GM12872 (cell line): ENCODE measurements around the gene MLLT1.

Source experiments
- CTCF ChIP-seq: IDR thresholded peaks from 3 replicates; pipeline ENCODE4 v1.5.1; 2011; ENCODE audit warnings: low read depth, mild to moderate bottlenecking, low read length, moderate library complexity; ENCODE audit not compliant: insufficient read depth

The MLLT1 gene

GRCh38 chr19:6312018-6312417 is 32.2 kb upstream of the MLLT1 start:
- TF ChIP-seq CTCF = no peak

GRCh38 chr19:6298413-6298812 is 18.6 kb upstream of the MLLT1 start:
- no peak for TF ChIP-seq CTCF

- TF ChIP-seq CTCF = no peak
These were observed 17.4 kb upstream of the MLLT1 start for GRCh38 chr19:6297202-6297601.

- no peak for TF ChIP-seq CTCF
These were observed 12.2 kb upstream of the MLLT1 start for GRCh38 chr19:6292006-6292405.

- TF ChIP-seq CTCF = no peak
These were observed 9.0 kb upstream of the MLLT1 start for GRCh38 chr19:6288737-6289136.

- no peak for TF ChIP-seq CTCF
These were observed 7.6 kb upstream of the MLLT1 start for GRCh38 chr19:6287269-6287885.

- no peak for TF ChIP-seq CTCF
These were observed 6.9 kb upstream of the MLLT1 start for GRCh38 chr19:6286676-6287075.

- no peak for TF ChIP-seq CTCF
These were observed 200 bp downstream of the MLLT1 start for GRCh38 chr19:6279620-6279930.
